ENCODE data around the gene TBC1D22A.

TBC1D22A gene

GRCh38 chr22:47074105-47074504 lies 311.7 kb downstream of the TBC1D22A start:
- Histone ChIP-seq H3K27ac (ENCODE audit: low read depth, low read length, poor library complexity, severe bottlenecking) (no peak overlapping the region), H3K4me1 (ENCODE audit: insufficient read depth, low read length, severe bottlenecking) (peaks cover 12% of the 10 kb centered on the region), H4K20me1 (ENCODE audit: insufficient read depth, low read length) (no peaks in the 10 kb centered on the region), H3F3A (ENCODE audit: insufficient read depth, low read length) (no peaks in the 10 kb centered on the region), H3K79me2 (ENCODE audit: insufficient read depth, low read length) (no peaks in the 10 kb centered on the region), H3K9me2 (ENCODE audit: low read depth, low read length) (no peaks in the 10 kb centered on the region), H2AFZ (ENCODE audit: low read length) (no peak overlapping the region), H3K4me3 (ENCODE audit: low read depth, low read length, poor library complexity, severe bottlenecking) (no peak overlapping the region), H3K9me3 (ENCODE audit: low read length) (0 out of 2 replicates have a peak, but pooled peaks cover 3% of the 10 kb centered on the region), H3K9ac (ENCODE audit: low read length) (no peak overlapping the region), H3K36me3 (ENCODE audit: insufficient read depth, low read length) (peaks cover 9% of the 10 kb centered on the region; the same call in 1 of the 2 replicates), H3K4me2 (ENCODE audit: low read length) (no peak overlapping the region), H3K27me3 (ENCODE audit: insufficient read depth, low read length) (no peaks in the 10 kb centered on the region)
- TF ChIP-seq EZH2 (IDR thresholded peaks at IDR 0.05; ENCODE audit: borderline replicate concordance, low read length) (no peak), CTCF (IDR thresholded peaks at IDR 0.05; ENCODE audit: low read length) (no peak)

DNA sequence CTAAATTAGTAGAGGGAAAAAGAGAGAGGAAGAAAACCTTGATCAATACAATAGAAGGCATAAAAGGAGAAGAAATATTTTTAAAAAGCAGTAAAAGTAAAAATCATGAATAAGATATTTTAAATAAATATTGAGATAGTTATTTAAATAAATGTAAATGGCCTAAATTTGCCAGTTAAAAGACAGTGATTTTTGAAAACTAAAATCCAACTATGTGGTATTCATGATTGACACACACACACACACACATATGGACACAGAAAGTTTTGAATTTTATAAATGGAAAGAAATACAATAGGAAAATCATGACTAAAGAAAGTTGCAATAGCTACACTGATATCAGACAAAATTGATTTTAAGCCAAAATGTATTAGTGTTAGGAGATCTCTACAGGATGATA lies 313.1 kb downstream of the TBC1D22A start:
- H3K4me3 ChIP-seq (ENCODE audit: low read depth, low read length, poor library complexity, severe bottlenecking) = no peak overlapping the region
- H3K27ac ChIP-seq (ENCODE audit: low read depth, low read length, poor library complexity, severe bottlenecking) = no peak overlapping the region
- no peak overlapping the region for H3K4me2 ChIP-seq (ENCODE audit: low read length)
- no peaks in the 10 kb centered on the region for H3F3A ChIP-seq (ENCODE audit: insufficient read depth, low read length)
- peaks cover 12% of the 10 kb centered on the region for H3K4me1 ChIP-seq (ENCODE audit: insufficient read depth, low read length, severe bottlenecking)
- 0 out of 2 replicates have a peak, but pooled peaks cover 3% of the 10 kb centered on the region for H3K9me3 ChIP-seq (ENCODE audit: low read length)
- H3K9me2 ChIP-seq (ENCODE audit: low read depth, low read length) = no peaks in the 10 kb centered on the region
- no peak overlapping the region for H3K9ac ChIP-seq (ENCODE audit: low read length)
- no peak overlapping the region for H2AFZ ChIP-seq (ENCODE audit: low read length)
- H3K27me3 ChIP-seq (ENCODE audit: insufficient read depth, low read length) = no peaks in the 10 kb centered on the region
- H3K79me2 ChIP-seq (ENCODE audit: insufficient read depth, low read length) = no peaks in the 10 kb centered on the region
- H3K36me3 ChIP-seq (ENCODE audit: insufficient read depth, low read length) = peaks cover 9% of the 10 kb centered on the region; the same call in 1 of the 2 replicates
- no peaks in the 10 kb centered on the region for H4K20me1 ChIP-seq (ENCODE audit: insufficient read depth, low read length)
- TF ChIP-seq EZH2 (IDR thresholded peaks at IDR 0.05; ENCODE audit: borderline replicate concordance, low read length) = no peak
- TF ChIP-seq CTCF (IDR thresholded peaks at IDR 0.05; ENCODE audit: low read length) = no peak

GRCh38 chr22:47076758-47077157 lies 314.3 kb downstream of the TBC1D22A start:
- no peaks in the 10 kb centered on the region for H3F3A ChIP-seq (ENCODE audit: insufficient read depth, low read length)
- no peak overlapping the region for H3K4me2 ChIP-seq (ENCODE audit: low read length)
- 0 out of 2 replicates have a peak, but pooled peaks cover 3% of the 10 kb centered on the region for H3K9me3 ChIP-seq (ENCODE audit: low read length)
- no peaks in the 10 kb centered on the region for H3K79me2 ChIP-seq (ENCODE audit: insufficient read depth, low read length)
- no peak overlapping the region for H3K27ac ChIP-seq (ENCODE audit: low read depth, low read length, poor library complexity, severe bottlenecking)
- H3K9me2 ChIP-seq (ENCODE audit: low read depth, low read length) = no peaks in the 10 kb centered on the region
- H3K36me3 ChIP-seq (ENCODE audit: insufficient read depth, low read length) = peaks cover 9% of the 10 kb centered on the region; the same call in 1 of the 2 replicates
- H3K9ac ChIP-seq (ENCODE audit: low read length) = no peak overlapping the region
- peaks cover 1% of the 10 kb centered on the region for H3K4me1 ChIP-seq (ENCODE audit: insufficient read depth, low read length, severe bottlenecking)
- H3K27me3 ChIP-seq (ENCODE audit: insufficient read depth, low read length) = no peaks in the 10 kb centered on the region
- no peak overlapping the region for H3K4me3 ChIP-seq (ENCODE audit: low read depth, low read length, poor library complexity, severe bottlenecking)
- H4K20me1 ChIP-seq (ENCODE audit: insufficient read depth, low read length) = no peaks in the 10 kb centered on the region
- TF ChIP-seq EZH2 (IDR thresholded peaks at IDR 0.05; ENCODE audit: borderline replicate concordance, low read length) = no peak
- no peak for TF ChIP-seq CTCF (IDR thresholded peaks at IDR 0.05; ENCODE audit: low read length)
- H2AFZ ChIP-seq (ENCODE audit: low read length) = no peak overlapping the region
